ENCODE data around the gene EEF1A1. TPM values are rescaled to one million over a fixed set of nuclear protein-coding genes. Genes with fewer than 3 reads are reported as not detected.
"Not testable (repeated sequence)": the region's sequence is repeated elsewhere in the genome, so short reads cannot be mapped to it uniquely, and the experiment has no call there.

Gene EEF1A1
- total RNA-seq, 1 donor from 2014 or later: 8,902 TPM

DNA sequence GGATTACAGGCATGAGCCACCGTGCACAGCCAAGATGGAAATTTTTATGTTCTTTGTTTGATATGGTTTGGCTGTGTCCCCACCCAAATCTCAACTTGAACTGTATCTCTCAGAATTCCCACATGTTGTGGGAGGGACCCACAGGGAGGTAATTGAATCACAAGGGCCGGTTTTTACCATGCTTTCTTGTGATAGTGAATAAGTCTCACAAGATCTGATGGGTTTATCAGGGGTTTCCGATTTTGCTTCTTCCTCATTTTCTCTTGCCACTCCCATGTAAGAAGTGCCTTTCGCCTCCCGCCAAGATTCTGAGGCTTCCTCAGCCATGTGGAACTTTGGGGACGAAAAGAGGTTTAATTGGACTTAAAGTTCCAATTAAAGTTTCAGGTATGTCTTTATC lies 14.6 kb downstream of the EEF1A1 start:
- peaks cover 9% of the 10 kb centered on the region for H3K36me3 Mint-ChIP-seq (ENCODE audit: low read depth)
- H3K27me3 Mint-ChIP-seq (ENCODE audit: low read depth): no peaks in the 10 kb centered on the region
- DNase-seq (ENCODE audit: low spot score): no peak
- H3K4me1 Mint-ChIP-seq (ENCODE audit: low read depth): no peaks in the 10 kb centered on the region
- TF ChIP-seq, protein P1, sequence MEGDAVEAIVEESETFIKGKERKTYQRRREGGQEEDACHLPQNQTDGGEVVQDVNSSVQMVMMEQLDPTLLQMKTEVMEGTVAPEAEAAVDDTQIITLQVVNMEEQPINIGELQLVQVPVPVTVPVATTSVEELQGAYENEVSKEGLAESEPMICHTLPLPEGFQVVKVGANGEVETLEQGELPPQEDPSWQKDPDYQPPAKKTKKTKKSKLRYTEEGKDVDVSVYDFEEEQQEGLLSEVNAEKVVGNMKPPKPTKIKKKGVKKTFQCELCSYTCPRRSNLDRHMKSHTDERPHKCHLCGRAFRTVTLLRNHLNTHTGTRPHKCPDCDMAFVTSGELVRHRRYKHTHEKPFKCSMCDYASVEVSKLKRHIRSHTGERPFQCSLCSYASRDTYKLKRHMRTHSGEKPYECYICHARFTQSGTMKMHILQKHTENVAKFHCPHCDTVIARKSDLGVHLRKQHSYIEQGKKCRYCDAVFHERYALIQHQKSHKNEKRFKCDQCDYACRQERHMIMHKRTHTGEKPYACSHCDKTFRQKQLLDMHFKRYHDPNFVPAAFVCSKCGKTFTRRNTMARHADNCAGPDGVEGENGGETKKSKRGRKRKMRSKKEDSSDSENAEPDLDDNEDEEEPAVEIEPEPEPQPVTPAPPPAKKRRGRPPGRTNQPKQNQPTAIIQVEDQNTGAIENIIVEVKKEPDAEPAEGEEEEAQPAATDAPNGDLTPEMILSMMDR (IDR thresholded peaks at IDR 0.05): no peak
- H3K27ac Mint-ChIP-seq (ENCODE audit: unreplicated experiment): no peak overlapping the region
- H3K9me3 Mint-ChIP-seq (ENCODE audit: low read depth): peaks cover 2% of the 10 kb centered on the region
- no peak overlapping the region for H3K4me3 Mint-ChIP-seq (ENCODE audit: unreplicated experiment)

DNA sequence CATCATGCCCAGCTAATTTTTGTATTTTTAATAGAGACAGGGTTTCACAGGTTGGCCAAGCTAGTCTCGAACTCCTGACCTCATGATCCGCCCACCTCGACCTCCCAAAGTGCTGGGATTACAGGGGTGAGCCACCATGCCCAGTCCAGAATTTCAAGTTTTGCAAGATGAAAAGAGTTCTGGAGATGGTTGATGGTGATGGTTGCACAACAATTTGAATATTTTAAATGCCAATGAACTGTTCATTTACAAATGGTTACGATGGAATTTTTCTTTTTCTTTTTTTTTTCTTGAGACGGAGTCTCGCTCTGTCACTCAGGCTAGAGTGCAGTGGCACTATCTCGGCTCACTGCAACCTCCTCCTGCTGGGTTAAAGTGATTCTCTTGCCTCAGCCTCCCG lies 15.1 kb downstream of the EEF1A1 start:
- not testable (repeated sequence) for H3K27me3 Mint-ChIP-seq (ENCODE audit: low read depth); H3K36me3 Mint-ChIP-seq (ENCODE audit: low read depth); H3K9me3 Mint-ChIP-seq (ENCODE audit: low read depth)

DNA sequence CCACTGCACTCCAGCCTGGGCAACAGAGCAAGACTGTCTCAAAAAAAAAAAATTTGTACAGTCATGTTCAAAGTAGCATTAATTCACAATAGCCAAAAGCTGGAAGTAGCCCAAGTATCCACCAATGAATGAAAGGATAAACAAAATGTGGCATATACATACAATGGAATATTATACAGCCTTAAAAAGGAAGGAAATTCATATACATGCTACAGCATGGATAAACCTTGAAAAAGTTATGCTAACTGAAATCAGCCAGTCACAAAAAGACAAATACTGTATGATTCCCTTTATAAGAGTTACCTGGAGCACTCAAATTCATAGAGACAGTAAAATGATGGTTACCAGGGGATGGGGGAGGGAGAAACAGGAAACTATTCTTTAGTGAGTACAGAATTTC lies 15.7 kb downstream of the EEF1A1 start:
- no peaks in the 10 kb centered on the region for H3K4me1 Mint-ChIP-seq (ENCODE audit: low read depth)
- H3K27me3 Mint-ChIP-seq (ENCODE audit: low read depth): no peaks in the 10 kb centered on the region
- no peak overlapping the region for H3K4me3 Mint-ChIP-seq (ENCODE audit: unreplicated experiment)
- H3K27ac Mint-ChIP-seq (ENCODE audit: unreplicated experiment): no peak overlapping the region
- peaks cover 11% of the 10 kb centered on the region for H3K36me3 Mint-ChIP-seq (ENCODE audit: low read depth)
- H3K9me3 Mint-ChIP-seq (ENCODE audit: low read depth): peaks cover 2% of the 10 kb centered on the region
- DNase-seq (ENCODE audit: low spot score): no peak
- TF ChIP-seq, protein P1 (IDR thresholded peaks at IDR 0.05): no peak

More for the DNA sequence above, 15.1 kb downstream of the EEF1A1 start:
- not testable (repeated sequence) for H3K27ac Mint-ChIP-seq (ENCODE audit: unreplicated experiment); H3K4me3 Mint-ChIP-seq (ENCODE audit: unreplicated experiment); H3K4me1 Mint-ChIP-seq (ENCODE audit: low read depth); DNase-seq (ENCODE audit: low spot score)

DNA sequence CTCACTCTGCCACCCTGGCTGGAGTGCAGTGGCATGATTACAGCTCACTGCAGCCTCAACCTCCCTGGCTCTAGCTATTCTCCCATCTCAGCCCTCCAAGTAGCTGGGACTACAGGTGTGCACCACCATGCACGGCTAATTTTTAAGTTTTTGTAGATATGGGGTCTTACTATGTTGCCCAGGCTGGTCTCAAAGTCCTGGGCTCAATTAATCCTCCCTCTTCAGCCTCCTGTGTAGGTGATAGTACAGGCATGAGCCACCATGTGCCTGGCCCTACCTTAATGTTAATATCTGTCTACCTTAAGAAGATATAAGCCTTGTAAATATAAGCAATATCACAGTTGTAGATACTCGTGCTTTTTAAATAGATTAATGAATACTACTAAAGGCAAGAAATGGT lies 16.7 kb downstream of the EEF1A1 start:
- no peaks in the 10 kb centered on the region for H3K27me3 Mint-ChIP-seq (ENCODE audit: low read depth)
- no peak overlapping the region for H3K4me3 Mint-ChIP-seq (ENCODE audit: unreplicated experiment)
- TF ChIP-seq, protein P1 (IDR thresholded peaks at IDR 0.05): no peak
- H3K36me3 Mint-ChIP-seq (ENCODE audit: low read depth): peaks cover 12% of the 10 kb centered on the region
- H3K27ac Mint-ChIP-seq (ENCODE audit: unreplicated experiment): no peak overlapping the region
- no peak for DNase-seq (ENCODE audit: low spot score)
- no peaks in the 10 kb centered on the region for H3K4me1 Mint-ChIP-seq (ENCODE audit: low read depth)
- peaks cover 2% of the 10 kb centered on the region for H3K9me3 Mint-ChIP-seq (ENCODE audit: low read depth)

DNA sequence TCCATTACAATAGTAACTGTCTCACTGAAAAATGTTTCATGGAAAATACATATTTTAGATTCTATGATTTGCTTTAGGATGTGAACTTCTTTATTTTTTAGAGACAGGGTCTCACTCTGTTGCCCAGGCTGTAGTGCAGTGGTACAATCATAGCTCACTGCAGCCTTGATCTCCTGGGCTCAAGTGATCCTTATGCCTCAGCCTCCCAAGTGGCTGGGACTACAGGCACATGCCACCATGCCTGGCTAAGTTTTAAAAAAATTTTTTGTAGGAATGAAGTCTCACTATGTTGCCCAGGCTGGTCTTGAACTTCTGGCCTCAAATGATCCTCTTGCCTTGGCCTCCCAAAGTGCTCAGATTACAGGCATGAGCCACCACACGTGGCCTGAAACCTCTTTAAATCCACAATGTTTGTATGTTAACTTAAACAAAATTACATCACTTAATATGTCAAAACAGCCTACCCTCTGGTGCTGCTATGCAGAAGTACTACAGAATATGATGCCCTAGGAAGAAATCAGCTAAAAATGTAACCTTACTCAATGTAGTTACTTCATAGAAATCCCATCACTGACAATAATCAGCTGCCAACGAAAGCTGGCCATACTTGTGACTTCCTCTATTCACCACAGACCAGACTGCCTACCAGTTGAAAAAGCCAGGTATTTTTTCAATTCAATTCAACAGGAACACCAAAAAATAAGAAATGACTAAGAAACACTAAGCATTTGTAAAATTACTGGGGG lies 17.6 kb downstream of the EEF1A1 start:
- Mint-ChIP-seq H3K9me3 (ENCODE audit: low read depth) (peaks cover 2% of the 10 kb centered on the region), H3K4me3 (ENCODE audit: unreplicated experiment) (no peak overlapping the region), H3K36me3 (ENCODE audit: low read depth) (peaks cover 13% of the 10 kb centered on the region), H3K27me3 (ENCODE audit: low read depth) (no peaks in the 10 kb centered on the region), H3K4me1 (ENCODE audit: low read depth) (no peaks in the 10 kb centered on the region), H3K27ac (ENCODE audit: unreplicated experiment) (no peak overlapping the region)
- TF ChIP-seq, protein P1 (IDR thresholded peaks at IDR 0.05): no peak
- no peak for DNase-seq (ENCODE audit: low spot score)

DNA sequence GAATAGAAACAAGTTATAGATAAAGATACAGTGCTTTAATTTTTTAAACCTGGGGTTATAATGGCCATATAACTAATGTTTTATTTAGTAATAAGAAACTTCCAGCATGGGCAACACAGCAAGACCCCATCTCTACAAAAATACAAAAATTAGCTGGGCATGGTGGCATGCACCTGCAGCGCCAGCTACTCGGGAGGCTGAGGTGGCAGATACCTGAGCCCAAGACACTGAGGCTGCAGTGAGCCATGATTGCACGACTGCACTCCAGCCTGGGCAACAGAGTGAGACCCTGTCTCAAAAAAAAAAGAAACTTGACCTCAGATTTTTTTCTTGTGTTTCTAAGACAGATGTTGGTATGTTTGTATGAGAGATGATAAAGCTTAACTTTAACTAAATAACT lies 22.9 kb downstream of the EEF1A1 start:
- Mint-ChIP-seq H3K27me3 (ENCODE audit: low read depth) (no peaks in the 10 kb centered on the region), H3K27ac (ENCODE audit: unreplicated experiment) (no peak overlapping the region), H3K4me3 (ENCODE audit: unreplicated experiment) (no peak overlapping the region), H3K36me3 (ENCODE audit: low read depth) (peaks cover 20% of the 10 kb centered on the region), H3K9me3 (ENCODE audit: low read depth) (no peaks in the 10 kb centered on the region), H3K4me1 (ENCODE audit: low read depth) (peaks cover 4% of the 10 kb centered on the region)
- no peak for DNase-seq (ENCODE audit: low spot score)
- TF ChIP-seq, protein P1 (IDR thresholded peaks at IDR 0.05): no peak
